CMK (cell line): ENCODE data around the gene SV2B.

Source experiments
- DNase-seq: peaks from one replicate; pipeline ENCODE4 v3.0.0-alpha.2; 2010; ENCODE audit warnings: low read depth

SV2B gene

GRCh38 chr15:91104111-91104510, 4.1 kb downstream of the SV2B start:
- DNase-seq = no peak

- no peak for DNase-seq
Observed at GRCh38 chr15:91108421-91108820, 8.4 kb downstream of the SV2B start.

GRCh38 chr15:91109885-91110284, 9.8 kb downstream of the SV2B start:
- DNase-seq = no peak

- no peak for DNase-seq
Observed at GRCh38 chr15:91110407-91110806, 10.3 kb downstream of the SV2B start.

- no peak for DNase-seq
Observed at GRCh38 chr15:91113030-91113429, 13.0 kb downstream of the SV2B start.

- no peak for DNase-seq
Observed at GRCh38 chr15:91114301-91114700, 14.2 kb downstream of the SV2B start.

- no peak for DNase-seq
Observed at GRCh38 chr15:91116113-91117067, 16.3 kb downstream of the SV2B start.

- no peak for DNase-seq
Observed at GRCh38 chr15:91117375-91117774, 17.3 kb downstream of the SV2B start.

GRCh38 chr15:91118817-91119590, 18.9 kb downstream of the SV2B start:
- no peak for DNase-seq

GRCh38 chr15:91122296-91122695, 22.2 kb downstream of the SV2B start:
- DNase-seq = no peak

GRCh38 chr15:91124132-91124531, 24.1 kb downstream of the SV2B start:
- DNase-seq = no peak

GRCh38 chr15:91125162-91125561, 25.1 kb downstream of the SV2B start:
- DNase-seq = no peak

GRCh38 chr15:91126080-91126479, 26.0 kb downstream of the SV2B start:
- no peak for DNase-seq

GRCh38 chr15:91127236-91127955, 27.3 kb downstream of the SV2B start:
- no peak for DNase-seq

GRCh38 chr15:91128016-91128415, 28.0 kb downstream of the SV2B start:
- no peak for DNase-seq

GRCh38 chr15:91129436-91129835, 29.4 kb downstream of the SV2B start:
- no peak for DNase-seq

- no peak for DNase-seq
Observed at GRCh38 chr15:91132079-91132478, 32.0 kb downstream of the SV2B start.

- DNase-seq = no peak
Observed at GRCh38 chr15:91133511-91133910, 33.5 kb downstream of the SV2B start.

GRCh38 chr15:91135201-91136130, 35.4 kb downstream of the SV2B start:
- no peak for DNase-seq

GRCh38 chr15:91136386-91136923, 36.4 kb downstream of the SV2B start:
- DNase-seq = no peak

- no peak for DNase-seq
Observed at GRCh38 chr15:91140601-91141000, 40.5 kb downstream of the SV2B start.
